Hippocampal formation (tissue), 2 donors: ENCODE results near the gene RFC4.
A peak's percentile ranks its signal among the peaks of the same experiment; 100 is the strongest.

Source experiments
- DNase-seq, 2 donors: peaks; one replicate each; lab custom pipeline; 2025; lab: John Stamatoyannopoulos, UW

Gene RFC4

GRCh38 chr3:186750316-186750715 is 56.0 kb downstream of the RFC4 start:
- no peak for DNase-seq

GRCh38 chr3:186746008-186746407 is 60.3 kb downstream of the RFC4 start:
- DNase-seq = peak; percentile 1 to 3

- DNase-seq = no peak
Observed at GRCh38 chr3:186743666-186744065, 62.6 kb downstream of the RFC4 start.

- DNase-seq = no peak
Observed at GRCh38 chr3:186742618-186743380, 63.5 kb downstream of the RFC4 start.
